ENCODE data around the gene CSNK1A1.
"Not testable (repeated sequence)": the region's sequence is repeated elsewhere in the genome, so short reads cannot be mapped to it uniquely, and the experiment has no call there.

The CSNK1A1 gene

GRCh38 chr5:149452665-149453617, 98.3 kb downstream of the CSNK1A1 start:
- TF ChIP-seq CTCF (IDR thresholded peaks at IDR 0.05) (no peak), ZFX (IDR thresholded peaks at IDR 0.05; ENCODE audit: borderline replicate concordance) (no peak)
- H3K27ac ChIP-seq: peak overlapping the region; percentile 45

GRCh38 chr5:149452007-149452664, 99.1 kb downstream of the CSNK1A1 start:
- TF ChIP-seq ZFX (IDR thresholded peaks at IDR 0.05; ENCODE audit: borderline replicate concordance): no peak
- no peak for TF ChIP-seq CTCF (IDR thresholded peaks at IDR 0.05)

DNA sequence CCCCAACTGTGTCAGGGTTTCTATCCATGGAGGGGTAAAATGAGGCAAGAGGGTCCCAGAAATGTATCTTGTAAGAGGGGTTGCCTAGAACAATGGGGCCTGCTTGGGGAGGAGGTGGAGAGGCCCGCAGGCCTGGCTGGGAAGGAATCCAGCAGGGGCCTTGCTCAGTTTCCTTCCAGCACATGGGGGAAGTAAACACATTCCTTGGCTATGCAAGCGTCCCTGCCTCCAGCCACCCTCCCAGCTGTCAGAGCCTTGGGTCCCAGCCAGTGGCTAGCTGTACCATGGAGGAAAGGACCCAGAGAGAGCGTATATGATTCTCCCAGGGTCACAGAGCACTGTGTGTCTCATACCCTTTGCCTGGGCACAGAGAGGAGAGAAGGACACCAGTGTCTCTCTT, 101.0 kb downstream of the CSNK1A1 start:
- no peak for TF ChIP-seq ZFX (IDR thresholded peaks at IDR 0.05; ENCODE audit: borderline replicate concordance)
- TF ChIP-seq CTCF (IDR thresholded peaks at IDR 0.05): no peak
- H3K27ac ChIP-seq: no peak overlapping the region

More at GRCh38 chr5:149452007-149452664, 99.1 kb downstream of the CSNK1A1 start:
- peak overlapping the region; percentile 34; the same call in 1 of the 2 replicates for H3K27ac ChIP-seq

DNA sequence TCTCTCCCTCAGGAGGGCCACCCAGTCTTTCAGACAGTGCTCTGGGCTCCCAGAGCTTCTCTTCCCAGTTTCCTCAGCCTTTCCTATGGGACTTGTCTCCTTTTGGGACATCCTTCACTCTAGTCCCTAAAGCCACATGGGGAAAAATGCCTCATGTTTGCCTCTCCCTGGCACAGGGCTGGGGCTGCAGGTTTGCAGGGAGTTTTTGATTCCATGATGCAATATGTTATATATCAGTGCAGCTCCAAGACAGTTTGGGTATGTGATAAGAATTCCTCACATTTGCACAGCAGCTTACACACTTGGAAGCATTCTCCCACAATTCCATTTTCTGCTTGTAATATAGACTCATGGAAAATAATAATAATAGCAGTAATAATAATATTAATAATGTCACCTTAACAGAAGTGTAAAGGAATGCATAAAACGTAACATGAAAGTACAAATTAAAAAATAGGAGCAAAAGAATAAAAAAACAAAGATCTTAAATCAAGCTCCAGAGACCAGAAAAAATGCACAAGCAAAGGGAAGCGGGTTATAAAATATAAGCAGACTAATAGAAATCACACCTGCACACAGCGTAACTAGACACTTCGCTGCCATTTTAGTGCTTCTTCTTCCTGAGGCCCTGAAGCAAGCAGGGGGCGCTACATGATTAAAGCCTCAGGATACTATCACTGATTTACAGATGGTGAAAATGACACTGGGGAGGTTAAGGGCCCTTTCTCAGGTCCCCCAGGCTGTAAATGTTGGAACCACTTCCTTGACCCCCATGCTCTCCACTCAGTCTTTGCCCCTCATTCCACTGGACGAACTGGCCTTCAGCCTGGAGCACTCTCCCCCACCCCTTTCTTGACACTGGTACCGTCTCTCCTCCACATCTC, 102.2 kb downstream of the CSNK1A1 start:
- H3K27ac ChIP-seq: no peak overlapping the region
- TF ChIP-seq ZFX (IDR thresholded peaks at IDR 0.05; ENCODE audit: borderline replicate concordance): no peak
- TF ChIP-seq CTCF (IDR thresholded peaks at IDR 0.05): peak; percentile 67

GRCh38 chr5:149448431-149448830, 102.8 kb downstream of the CSNK1A1 start:
- no peak for TF ChIP-seq ZFX (IDR thresholded peaks at IDR 0.05; ENCODE audit: borderline replicate concordance)
- TF ChIP-seq CTCF (IDR thresholded peaks at IDR 0.05): no peak
- H3K27ac ChIP-seq: no peak overlapping the region

DNA sequence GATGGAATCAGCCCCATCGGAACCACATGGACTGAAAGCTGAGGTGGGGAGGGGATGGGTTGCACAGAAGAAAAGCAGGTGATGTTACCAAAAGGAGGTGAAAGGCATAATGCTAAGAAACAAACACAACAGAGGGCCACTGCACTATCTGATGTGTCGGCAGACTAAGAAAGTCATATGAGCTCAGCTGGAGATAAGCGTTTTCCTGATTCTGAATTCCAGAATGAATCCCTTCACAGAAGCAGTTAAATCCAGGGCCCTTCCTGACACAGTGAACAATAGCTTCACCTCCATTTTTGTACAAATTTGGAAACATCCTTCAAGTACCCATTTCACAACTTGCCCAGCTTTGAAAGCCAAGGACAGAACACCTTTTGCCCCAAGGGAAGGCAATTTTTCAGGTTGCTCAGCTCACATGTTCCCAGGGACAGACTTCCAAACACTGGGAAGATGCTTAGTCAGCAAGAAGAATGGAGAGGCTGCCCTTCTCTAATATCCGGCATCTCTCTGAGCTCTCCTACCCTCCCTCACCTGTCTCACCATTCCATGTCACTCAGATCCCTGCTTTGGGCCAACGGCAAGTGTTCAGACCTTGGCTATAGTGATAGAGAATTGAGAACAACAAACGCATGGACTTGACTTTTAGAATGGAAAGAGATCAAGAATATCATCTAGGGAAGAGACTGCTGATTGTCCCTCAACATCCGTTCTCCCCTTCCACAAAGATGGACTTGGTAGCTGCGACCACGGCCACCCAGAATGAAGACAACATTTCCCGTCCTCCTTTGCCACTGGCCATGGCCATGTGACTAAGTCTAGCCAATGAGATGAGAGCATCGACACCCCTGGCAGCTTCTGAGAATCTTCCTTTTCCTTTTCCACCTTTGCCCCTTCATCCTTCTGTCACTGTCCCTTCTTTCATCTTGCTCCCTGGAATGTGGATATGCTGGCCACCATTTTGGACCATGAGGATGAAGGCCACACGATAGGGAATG, 103.6 kb downstream of the CSNK1A1 start:
- no peak overlapping the region for H3K27ac ChIP-seq
- TF ChIP-seq ZFX (IDR thresholded peaks at IDR 0.05; ENCODE audit: borderline replicate concordance) (no peak), CTCF (IDR thresholded peaks at IDR 0.05) (no peak)

DNA sequence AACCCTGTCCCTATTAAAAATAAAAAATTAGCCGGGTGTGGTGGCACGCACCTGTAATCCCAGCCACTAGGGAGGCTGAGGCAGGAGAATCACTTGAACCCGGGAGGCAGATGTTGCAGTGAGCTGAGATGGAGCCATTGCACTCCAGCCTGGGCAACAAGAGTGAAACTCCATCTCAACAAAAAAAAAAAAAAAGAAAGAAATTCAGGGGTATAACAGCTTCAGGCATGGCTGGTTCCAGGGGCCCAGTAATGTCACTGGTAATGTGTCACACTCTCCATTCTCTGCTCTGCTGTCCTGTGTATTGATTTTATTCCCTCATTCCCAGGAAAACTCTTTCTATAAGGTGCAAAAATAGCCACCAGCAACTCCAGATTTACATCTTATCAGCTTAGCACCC, 104.4 kb downstream of the CSNK1A1 start:
- H3K27ac ChIP-seq: not testable (repeated sequence)

All from 22Rv1 (cell line).